HL-60 (cell line): ENCODE measurements around the gene GMDS.

Experiments
- DNase-seq, 2 experiments: peaks; one replicate each; pipeline ENCODE4 v3.0.0-alpha.2; 2010 to 2020; ENCODE audit warnings: low read depth in 1 of 2, low spot score in 1 of 2
- H3K27ac ChIP-seq: fragments of 250-450 bp; sonication (Bioruptor Pico); replicated peaks from 2 replicates; pipeline ENCODE4 v1.5.1; 2020; ENCODE audit warnings: mild to moderate bottlenecking, moderate library complexity
- H3K27me3 ChIP-seq: fragments of 250-450 bp; sonication (Bioruptor Pico); 2 replicates; pipeline ENCODE4 v1.5.1; 2021; ENCODE audit warnings: mild to moderate bottlenecking, moderate library complexity; ENCODE audit not compliant: insufficient read depth, poor library complexity, severe bottlenecking
- H3K4me3 ChIP-seq: replicated peaks from 2 replicates; pipeline ENCODE4 v1.5.1; 2011; ENCODE audit warnings: mild to moderate bottlenecking, control low read depth, low read length; ENCODE audit not compliant: insufficient read depth
- GABPA ChIP-seq: IDR thresholded peaks from 2 replicates; pipeline ENCODE4 v1.6.1; 2012; ENCODE audit warnings: low read depth
- POLR2AphosphoS5 ChIP-seq: IDR thresholded peaks from 2 replicates; pipeline ENCODE4 v1.6.1; 2012; ENCODE audit warnings: low read depth
- SPI1 ChIP-seq: IDR thresholded peaks from 2 replicates; pipeline ENCODE4 v1.6.1; 2012; ENCODE audit warnings: low read depth, mild to moderate bottlenecking, borderline replicate concordance
- TF ChIP-seq, protein P1 (sequence below): IDR thresholded peaks from one replicate; pipeline ENCODE4 v1.5.1; 2011; ENCODE audit warnings: low read length, control low read depth, inconsistent platforms; ENCODE audit not compliant: insufficient read depth
- TF ChIP-seq, protein P2 (sequence below): IDR thresholded peaks from 2 replicates; pipeline ENCODE4 v1.6.1; 2012; ENCODE audit warnings: low read depth; ENCODE audit not compliant: insufficient replicate concordance

Gene GMDS

DNA sequence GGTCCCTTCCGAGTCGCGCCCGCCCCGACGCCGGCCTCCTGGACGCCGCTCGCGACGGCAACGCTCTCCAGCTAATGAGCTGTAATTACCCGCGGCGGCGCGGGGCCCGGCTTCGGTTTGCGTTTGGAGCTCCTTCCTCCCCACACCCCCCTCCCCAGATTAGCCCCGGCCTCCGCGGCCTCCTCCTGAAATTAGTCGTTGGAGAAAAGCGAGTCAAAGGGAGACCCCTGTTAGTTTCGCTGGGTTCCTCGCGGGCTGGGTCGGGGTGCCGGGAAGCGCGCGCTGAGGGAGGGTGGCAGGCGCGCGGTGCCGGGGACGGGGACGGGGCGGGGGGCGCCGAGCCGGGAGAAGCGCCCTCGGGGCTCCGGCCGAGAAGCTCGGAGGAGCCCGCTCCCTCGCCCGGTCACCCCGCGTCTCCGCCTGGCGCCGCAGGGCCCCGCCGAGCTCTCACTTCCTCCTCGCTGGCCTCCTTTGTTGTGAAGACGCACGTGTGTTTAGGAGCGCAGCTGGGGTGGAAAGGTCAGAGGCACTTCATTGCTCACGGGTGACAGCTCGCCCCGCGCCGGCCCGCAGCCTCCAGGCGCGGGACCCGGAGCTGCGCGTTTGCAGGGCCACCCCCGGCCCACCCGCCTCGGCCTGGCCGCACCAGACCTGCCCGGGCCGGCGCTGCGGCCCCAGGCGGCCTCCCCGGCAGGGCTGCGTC lies 630.8 kb downstream of the GMDS start:
- Histone ChIP-seq H3K27ac (no peak overlapping the region), H3K4me3 (no peak overlapping the region), H3K27me3 (peaks cover 51% of the 10 kb centered on the region)
- TF ChIP-seq, protein P1, sequence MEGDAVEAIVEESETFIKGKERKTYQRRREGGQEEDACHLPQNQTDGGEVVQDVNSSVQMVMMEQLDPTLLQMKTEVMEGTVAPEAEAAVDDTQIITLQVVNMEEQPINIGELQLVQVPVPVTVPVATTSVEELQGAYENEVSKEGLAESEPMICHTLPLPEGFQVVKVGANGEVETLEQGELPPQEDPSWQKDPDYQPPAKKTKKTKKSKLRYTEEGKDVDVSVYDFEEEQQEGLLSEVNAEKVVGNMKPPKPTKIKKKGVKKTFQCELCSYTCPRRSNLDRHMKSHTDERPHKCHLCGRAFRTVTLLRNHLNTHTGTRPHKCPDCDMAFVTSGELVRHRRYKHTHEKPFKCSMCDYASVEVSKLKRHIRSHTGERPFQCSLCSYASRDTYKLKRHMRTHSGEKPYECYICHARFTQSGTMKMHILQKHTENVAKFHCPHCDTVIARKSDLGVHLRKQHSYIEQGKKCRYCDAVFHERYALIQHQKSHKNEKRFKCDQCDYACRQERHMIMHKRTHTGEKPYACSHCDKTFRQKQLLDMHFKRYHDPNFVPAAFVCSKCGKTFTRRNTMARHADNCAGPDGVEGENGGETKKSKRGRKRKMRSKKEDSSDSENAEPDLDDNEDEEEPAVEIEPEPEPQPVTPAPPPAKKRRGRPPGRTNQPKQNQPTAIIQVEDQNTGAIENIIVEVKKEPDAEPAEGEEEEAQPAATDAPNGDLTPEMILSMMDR, result no peak
- TF ChIP-seq SPI1 (peak; percentile 37; the same call in 1 of the 2 replicates), GABPA (no peak)
- peak in 1 of 2 experiments; percentile 30 for DNase-seq

DNA sequence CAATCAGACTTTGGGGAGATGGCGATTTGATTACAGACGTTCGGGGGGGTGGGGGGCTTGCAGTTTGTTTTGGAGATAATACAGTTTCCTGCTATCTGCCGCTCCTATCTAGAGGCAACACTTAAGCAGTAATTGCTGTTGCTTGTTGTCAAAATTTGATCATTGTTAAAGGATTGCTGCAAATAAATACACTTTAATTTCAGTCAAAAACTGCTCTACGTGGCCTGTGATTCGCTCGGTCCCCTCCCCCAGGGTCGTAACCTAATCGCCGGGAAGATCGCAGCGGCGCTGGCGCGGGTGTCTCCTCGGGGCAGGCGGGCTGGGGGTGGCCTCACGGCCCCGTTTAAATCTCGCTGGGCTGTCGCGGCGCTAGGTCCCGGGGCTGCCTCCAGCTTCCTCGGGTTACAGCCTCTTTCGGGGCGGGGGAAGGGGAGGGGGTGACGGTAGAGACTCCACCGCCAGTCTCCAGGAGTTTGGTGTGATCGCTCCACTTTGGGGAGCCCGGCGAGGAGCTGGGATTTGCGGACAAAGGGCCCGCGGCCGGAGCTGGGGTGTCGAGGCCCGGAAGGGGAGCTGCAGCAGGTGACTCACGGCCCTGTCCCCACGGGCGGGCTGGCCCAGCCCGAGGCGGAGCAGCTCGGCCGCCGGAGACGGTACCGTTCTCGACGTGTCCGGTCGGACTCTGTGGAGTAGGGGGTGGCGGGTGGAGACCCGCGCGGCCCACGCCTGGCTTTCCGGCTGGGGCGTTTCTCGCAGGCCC lies 631.5 kb downstream of the GMDS start:
- TF ChIP-seq POLR2AphosphoS5 (no peak), GABPA (no peak), SPI1 (no peak)
- TF ChIP-seq, protein P2, sequence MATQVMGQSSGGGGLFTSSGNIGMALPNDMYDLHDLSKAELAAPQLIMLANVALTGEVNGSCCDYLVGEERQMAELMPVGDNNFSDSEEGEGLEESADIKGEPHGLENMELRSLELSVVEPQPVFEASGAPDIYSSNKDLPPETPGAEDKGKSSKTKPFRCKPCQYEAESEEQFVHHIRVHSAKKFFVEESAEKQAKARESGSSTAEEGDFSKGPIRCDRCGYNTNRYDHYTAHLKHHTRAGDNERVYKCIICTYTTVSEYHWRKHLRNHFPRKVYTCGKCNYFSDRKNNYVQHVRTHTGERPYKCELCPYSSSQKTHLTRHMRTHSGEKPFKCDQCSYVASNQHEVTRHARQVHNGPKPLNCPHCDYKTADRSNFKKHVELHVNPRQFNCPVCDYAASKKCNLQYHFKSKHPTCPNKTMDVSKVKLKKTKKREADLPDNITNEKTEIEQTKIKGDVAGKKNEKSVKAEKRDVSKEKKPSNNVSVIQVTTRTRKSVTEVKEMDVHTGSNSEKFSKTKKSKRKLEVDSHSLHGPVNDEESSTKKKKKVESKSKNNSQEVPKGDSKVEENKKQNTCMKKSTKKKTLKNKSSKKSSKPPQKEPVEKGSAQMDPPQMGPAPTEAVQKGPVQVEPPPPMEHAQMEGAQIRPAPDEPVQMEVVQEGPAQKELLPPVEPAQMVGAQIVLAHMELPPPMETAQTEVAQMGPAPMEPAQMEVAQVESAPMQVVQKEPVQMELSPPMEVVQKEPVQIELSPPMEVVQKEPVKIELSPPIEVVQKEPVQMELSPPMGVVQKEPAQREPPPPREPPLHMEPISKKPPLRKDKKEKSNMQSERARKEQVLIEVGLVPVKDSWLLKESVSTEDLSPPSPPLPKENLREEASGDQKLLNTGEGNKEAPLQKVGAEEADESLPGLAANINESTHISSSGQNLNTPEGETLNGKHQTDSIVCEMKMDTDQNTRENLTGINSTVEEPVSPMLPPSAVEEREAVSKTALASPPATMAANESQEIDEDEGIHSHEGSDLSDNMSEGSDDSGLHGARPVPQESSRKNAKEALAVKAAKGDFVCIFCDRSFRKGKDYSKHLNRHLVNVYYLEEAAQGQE, result no peak
- TF ChIP-seq, protein P1, result no peak
- DNase-seq, result no peak
- Histone ChIP-seq H3K27ac (no peak overlapping the region), H3K27me3 (peaks cover 49% of the 10 kb centered on the region), H3K4me3 (no peak overlapping the region)

- Histone ChIP-seq H3K4me3 (no peak overlapping the region), H3K27ac (no peak overlapping the region), H3K27me3 (peaks cover 53% of the 10 kb centered on the region)
- DNase-seq, result no peak
- TF ChIP-seq, protein P1, result no peak
- TF ChIP-seq POLR2AphosphoS5 (no peak), SPI1 (no peak), GABPA (no peak)
- TF ChIP-seq, protein P2, result no peak
Measured at GRCh38 chr6:1613346-1613687, 632.1 kb downstream of the GMDS start.
